ENCODE results near the gene SMIM44. TPM values are rescaled to one million over a fixed set of nuclear protein-coding genes. Genes with fewer than 3 reads are reported as not detected.

The SMIM44 gene
- total and polyA plus RNA-seq, 9 of the 15 experiments (the other 6 are each of a cell fraction or from before 2014, with no cell fraction given): not detected

DNA sequence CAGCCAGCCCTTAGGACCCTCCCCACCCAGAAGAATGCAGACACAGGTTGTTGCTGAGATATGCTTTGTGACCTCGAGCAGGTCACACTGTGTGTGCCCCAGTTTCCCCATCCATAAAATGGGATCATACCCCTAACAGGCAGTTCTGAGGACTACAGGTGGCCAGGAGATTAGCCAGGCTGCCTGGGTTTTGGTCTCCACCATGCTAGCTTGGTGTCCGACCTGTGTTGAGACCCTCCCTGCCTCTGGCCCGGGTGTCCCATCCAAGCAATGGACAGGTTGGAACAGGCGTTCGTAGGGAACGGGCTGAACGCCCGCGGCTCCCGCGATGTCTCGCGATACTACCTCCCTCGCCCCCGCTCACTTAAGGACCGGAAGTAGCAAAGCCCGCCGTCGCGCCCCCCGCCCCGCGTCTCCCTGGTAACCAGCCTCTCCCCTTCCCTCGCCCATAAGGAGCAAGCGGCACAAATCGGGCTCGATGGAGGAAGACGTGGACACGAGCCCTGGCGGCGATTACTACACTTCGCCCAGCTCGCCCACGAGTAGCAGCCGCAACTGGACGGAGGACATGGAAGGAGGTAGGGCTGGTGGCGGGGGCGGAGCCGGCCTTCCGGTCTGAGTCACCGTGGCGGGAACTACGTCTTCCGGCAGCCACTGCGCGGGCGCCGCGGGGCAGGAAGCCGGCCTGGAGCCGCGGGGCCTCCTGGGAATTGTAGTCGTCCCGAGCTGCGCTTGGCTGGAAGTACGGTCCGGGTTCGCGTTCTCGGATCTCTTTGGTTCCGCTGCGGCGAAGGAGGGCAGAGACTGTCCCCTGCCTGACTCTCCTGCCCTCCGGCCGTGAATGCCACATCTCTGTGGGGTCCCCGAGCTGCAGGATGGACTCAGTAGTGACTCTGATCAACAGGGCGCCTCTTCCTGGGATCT lies 48.3 kb downstream of the SMIM44 start (continued):
- TF ChIP-seq ZNF395 (CRISPR knock-in tag; IDR thresholded peaks at IDR 0.05) (peak; percentile 72), ZNF584 (CRISPR knock-in tag; IDR thresholded peaks at IDR 0.05; ENCODE audit: low read depth) (peak; percentile 79; the same call in 1 of the 2 replicates), PBX2 (CRISPR knock-in tag; IDR thresholded peaks at IDR 0.05; ENCODE audit: low read depth) (no peak), PBX2 (tag; conservative IDR thresholded peaks at IDR 0.05; ENCODE audit: low read depth) (no peak), PHTF2 (CRISPR knock-in tag; IDR thresholded peaks at IDR 0.05) (no peak; the same call in 1 of the 2 replicates), POU5F1 (IDR thresholded peaks at IDR 0.05; ENCODE audit: borderline replicate concordance, low read depth, low read length, partially characterized antibody) (no peak), ZNF589 (CRISPR knock-in tag; IDR thresholded peaks at IDR 0.05; ENCODE audit: low read depth) (no peak), PCBP1 (IDR thresholded peaks at IDR 0.05; ENCODE audit: low read depth, low read length, poor library complexity, severe bottlenecking) (no peak), HNRNPLL (IDR thresholded peaks at IDR 0.05; ENCODE audit: low read depth, low read length, poor library complexity, severe bottlenecking) (no peak), SMARCE1 (IDR thresholded peaks at IDR 0.05) (no peak), ZNF24 (IDR thresholded peaks at IDR 0.05) (peak; percentile 33; the same call in 1 of the 2 replicates), JUND (IDR thresholded peaks at IDR 0.05; ENCODE audit: borderline replicate concordance, low read depth, low read length) (peak; percentile 97), JUND (tag; IDR thresholded peaks at IDR 0.05; ENCODE audit: borderline replicate concordance, low read depth, low read length) (peak; percentile 95; the same call in 2 of the 3 replicates), ZNF133 (CRISPR knock-in tag; IDR thresholded peaks at IDR 0.05) (no peak), ETV1 (tag; conservative IDR thresholded peaks at IDR 0.05; ENCODE audit: low read depth) (peak; percentile 98), ZSCAN29 (IDR thresholded peaks at IDR 0.05) (no peak), ZNF134 (CRISPR knock-in tag; conservative IDR thresholded peaks at IDR 0.05) (0 out of 2 replicates have a peak, but pooled peaks have one; percentile 36)
- TF ChIP-seq, protein P1, sequence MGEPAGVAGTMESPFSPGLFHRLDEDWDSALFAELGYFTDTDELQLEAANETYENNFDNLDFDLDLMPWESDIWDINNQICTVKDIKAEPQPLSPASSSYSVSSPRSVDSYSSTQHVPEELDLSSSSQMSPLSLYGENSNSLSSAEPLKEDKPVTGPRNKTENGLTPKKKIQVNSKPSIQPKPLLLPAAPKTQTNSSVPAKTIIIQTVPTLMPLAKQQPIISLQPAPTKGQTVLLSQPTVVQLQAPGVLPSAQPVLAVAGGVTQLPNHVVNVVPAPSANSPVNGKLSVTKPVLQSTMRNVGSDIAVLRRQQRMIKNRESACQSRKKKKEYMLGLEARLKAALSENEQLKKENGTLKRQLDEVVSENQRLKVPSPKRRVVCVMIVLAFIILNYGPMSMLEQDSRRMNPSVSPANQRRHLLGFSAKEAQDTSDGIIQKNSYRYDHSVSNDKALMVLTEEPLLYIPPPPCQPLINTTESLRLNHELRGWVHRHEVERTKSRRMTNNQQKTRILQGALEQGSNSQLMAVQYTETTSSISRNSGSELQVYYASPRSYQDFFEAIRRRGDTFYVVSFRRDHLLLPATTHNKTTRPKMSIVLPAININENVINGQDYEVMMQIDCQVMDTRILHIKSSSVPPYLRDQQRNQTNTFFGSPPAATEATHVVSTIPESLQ (CRISPR knock-in tag; IDR thresholded peaks at IDR 0.05): no peak
- TF ChIP-seq, protein P2, sequence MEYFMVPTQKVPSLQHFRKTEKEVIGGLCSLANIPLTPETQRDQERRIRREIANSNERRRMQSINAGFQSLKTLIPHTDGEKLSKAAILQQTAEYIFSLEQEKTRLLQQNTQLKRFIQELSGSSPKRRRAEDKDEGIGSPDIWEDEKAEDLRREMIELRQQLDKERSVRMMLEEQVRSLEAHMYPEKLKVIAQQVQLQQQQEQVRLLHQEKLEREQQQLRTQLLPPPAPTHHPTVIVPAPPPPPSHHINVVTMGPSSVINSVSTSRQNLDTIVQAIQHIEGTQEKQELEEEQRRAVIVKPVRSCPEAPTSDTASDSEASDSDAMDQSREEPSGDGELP (CRISPR knock-in tag; IDR thresholded peaks at IDR 0.05; ENCODE audit: borderline replicate concordance): peak; percentile 86

All from K562 (cell line).